Epithelial cell of proximal tubule (primary cell): ENCODE data around the gene CHSY1. TPM values are rescaled to one million over a fixed set of nuclear protein-coding genes. Genes with fewer than 3 reads are reported as not detected.

Experiments
- DNase-seq: peaks from one replicate; pipeline ENCODE4 v3.0.0-alpha.2; 2011; ENCODE audit warnings: low read depth
- H3K4me3 ChIP-seq: 2 replicates; pipeline ENCODE4 v1.5.1; 2011; ENCODE audit warnings: low read depth, mild to moderate bottlenecking, low read length
- CTCF ChIP-seq: conservative IDR thresholded peaks from 2 replicates; pipeline ENCODE4 v1.5.1; 2012; ENCODE audit warnings: low read depth, mild to moderate bottlenecking, low read length
- total RNA-seq: library from RNA; depleted of rRNA; stranded (reverse); fragments of >200 nt; gene quantifications from 2 replicates; pipeline ENCODE4 v1.2.3, GENCODE V29; 2015

The CHSY1 gene
- total RNA-seq, 1 donor from 2014 or later = 14.4 TPM

- no peak for TF ChIP-seq CTCF
- no peak for DNase-seq
- no peak overlapping the region for H3K4me3 ChIP-seq
Measured at GRCh38 chr15:101159096-101159935, 92.5 kb downstream of the CHSY1 start.

GRCh38 chr15:101158166-101159095 is 93.4 kb downstream of the CHSY1 start:
- no peak for TF ChIP-seq CTCF
- DNase-seq = no peak
- H3K4me3 ChIP-seq = no peak overlapping the region

- no peak overlapping the region for H3K4me3 ChIP-seq
- no peak for TF ChIP-seq CTCF
- no peak for DNase-seq
Measured at GRCh38 chr15:101157721-101158120, 94.1 kb downstream of the CHSY1 start.

GRCh38 chr15:101156509-101157159 is 95.2 kb downstream of the CHSY1 start:
- H3K4me3 ChIP-seq = no peak overlapping the region
- DNase-seq = no peak
- no peak for TF ChIP-seq CTCF

- no peak for DNase-seq
- no peak for TF ChIP-seq CTCF
- no peak overlapping the region for H3K4me3 ChIP-seq
Measured at GRCh38 chr15:101156061-101156460, 95.8 kb downstream of the CHSY1 start.

- no peak overlapping the region for H3K4me3 ChIP-seq
- no peak for DNase-seq
- TF ChIP-seq CTCF = no peak
Measured at GRCh38 chr15:101153801-101154656, 97.8 kb downstream of the CHSY1 start.
